ENCODE measurements around the gene CD74. TPM values are rescaled to one million over a fixed set of nuclear protein-coding genes. Genes with fewer than 3 reads are reported as not detected.

Gene CD74
- total RNA-seq, 2 experiments from 2014 or later: 251 to 254 TPM

DNA sequence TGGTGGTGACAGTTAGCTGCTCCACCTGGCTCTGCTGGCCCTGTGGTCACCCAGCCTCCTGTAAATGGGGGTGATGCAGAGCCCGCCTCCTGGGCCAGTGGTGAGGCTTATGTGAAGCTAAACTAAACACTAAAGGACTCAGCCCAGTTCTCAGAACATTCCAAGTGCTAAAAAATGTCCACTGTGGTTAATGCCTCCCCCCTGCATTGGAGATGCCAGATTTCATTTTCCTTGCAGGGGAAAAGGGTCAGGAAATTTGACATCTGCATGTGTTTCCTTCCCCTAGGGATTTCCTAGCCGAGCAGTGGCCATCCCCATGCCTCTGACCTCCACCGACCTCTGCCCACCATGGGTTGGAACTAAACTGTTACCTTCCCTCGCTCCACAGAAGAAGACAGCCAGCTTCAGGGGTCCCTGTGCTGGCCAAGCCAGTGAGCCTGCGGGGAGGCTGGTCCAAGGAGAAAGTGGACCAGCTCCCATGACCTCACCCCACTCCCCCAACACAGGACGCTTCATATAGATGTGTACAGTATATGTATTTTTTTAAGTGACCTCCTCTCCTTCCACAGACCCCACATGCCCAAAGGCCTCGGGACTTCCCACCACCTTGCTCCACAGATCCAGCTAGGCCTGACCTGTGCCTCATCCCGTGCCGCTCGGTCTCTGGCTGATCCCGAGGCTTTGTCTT lies 13.0 kb downstream of the CD74 start:
- no peak for DNase-seq
- H3K36me3 Mint-ChIP-seq: peaks cover 47% of the 10 kb centered on the region
- H3K4me1 Mint-ChIP-seq (ENCODE audit: low read depth): no peaks in the 10 kb centered on the region
- CTCF ChIA-PET: interaction anchor here (1.2 to 3.9 kb wide), 7 partner anchors 11 to 36 kb away, joined by 4 to 28 read pairs (median 10); partner anchors contain the start of gene CD74
- H3K27ac Mint-ChIP-seq: no peak overlapping the region
- H3K27me3 Mint-ChIP-seq: no peaks in the 10 kb centered on the region
- POLR2A ChIA-PET: interaction anchor here (1.0 to 1.1 kb wide), 2 partner anchors 9 to 12 kb away, joined by 3 to 5 read pairs; partner anchors contain the start of gene CD74
- no peaks in the 10 kb centered on the region for H3K9me3 Mint-ChIP-seq
- intact Hi-C loops (cut with micrococcal nuclease): no loop called here
- H3K4me3 Mint-ChIP-seq: no peak overlapping the region

GRCh38 chr5:150398722-150399523 lies 13.8 kb downstream of the CD74 start:
- Mint-ChIP-seq H3K36me3 (peaks cover 46% of the 10 kb centered on the region), H3K4me1 (ENCODE audit: low read depth) (no peaks in the 10 kb centered on the region)
- intact Hi-C loops (cut with micrococcal nuclease): loop anchor here (1.0 kb wide), 1 partner anchor 37 kb away; no protein-coding TSS in a partner anchor

DNA sequence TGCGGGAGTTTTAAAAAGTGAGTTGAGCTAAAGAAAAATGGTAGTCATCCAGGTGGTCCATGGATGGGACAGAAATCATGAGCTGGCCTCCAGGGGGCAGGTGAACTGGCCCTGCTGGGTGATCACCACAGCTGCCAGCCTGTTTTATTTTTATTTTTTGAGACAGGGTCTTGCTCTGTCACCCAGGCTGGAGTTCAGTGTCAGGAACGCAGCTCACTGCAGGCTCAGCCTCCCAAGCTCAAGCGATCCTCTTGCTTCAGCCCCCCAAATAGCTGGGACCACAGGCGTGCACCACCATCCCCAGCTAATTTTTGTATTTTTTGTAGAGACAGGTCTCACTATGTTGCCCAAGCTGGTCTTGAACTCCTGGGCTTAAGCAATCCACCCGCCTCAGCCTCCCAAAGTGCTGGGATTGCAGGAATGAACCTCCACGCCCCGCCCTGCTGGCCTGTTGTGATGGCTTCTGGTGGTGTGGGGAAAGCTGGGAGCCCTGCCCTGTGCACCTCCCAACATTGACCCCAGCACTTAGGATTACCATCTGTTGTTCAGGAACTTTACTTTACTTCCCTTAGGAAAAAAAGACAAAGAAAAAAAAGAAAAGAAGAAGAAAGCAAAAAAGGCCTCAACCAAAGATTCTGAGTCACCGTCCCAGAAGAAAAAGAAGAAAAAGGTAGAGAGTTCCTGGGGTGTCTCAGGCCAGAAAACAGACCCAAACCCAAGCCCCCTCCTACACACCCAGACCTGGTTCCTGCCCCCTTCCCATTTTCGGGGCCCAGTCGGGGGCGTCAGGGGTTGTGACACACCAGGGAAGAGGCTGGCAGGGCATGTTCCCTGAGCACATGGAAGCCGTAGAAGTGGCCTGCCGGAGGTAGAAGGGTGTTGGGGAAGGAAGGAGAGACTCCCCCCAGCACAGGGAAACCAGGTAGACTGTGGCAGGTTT lies 14.7 kb downstream of the CD74 start:
- POLR2A ChIA-PET: interaction anchor here (0.8 to 1.2 kb wide), 2 partner anchors 13 to 38 kb away, joined by 3 to 4 read pairs; no protein-coding TSS in a partner anchor
- Mint-ChIP-seq H3K36me3 (peaks cover 48% of the 10 kb centered on the region), H3K9me3 (no peaks in the 10 kb centered on the region), H3K4me1 (ENCODE audit: low read depth) (no peaks in the 10 kb centered on the region), H3K27me3 (no peaks in the 10 kb centered on the region), H3K27ac (no peak overlapping the region), H3K4me3 (no peak overlapping the region)
- intact Hi-C loops (cut with micrococcal nuclease): loop anchor here (1.0 kb wide), 1 partner anchor 38 kb away; no protein-coding TSS in a partner anchor
- CTCF ChIA-PET: interaction anchor here (0.7 to 3.9 kb wide), 12 partner anchors 13 to 52 kb away, joined by 3 to 28 read pairs (median 6); partner anchors contain the start of genes CD74 and RPS14
- no peak for DNase-seq

More at GRCh38 chr5:150398722-150399523, 13.8 kb downstream of the CD74 start:
- no peak overlapping the region for H3K27ac Mint-ChIP-seq
- no peaks in the 10 kb centered on the region for H3K9me3 Mint-ChIP-seq
- CTCF ChIA-PET: interaction anchor here (1.1 to 3.9 kb wide), 11 partner anchors 12 to 51 kb away, joined by 3 to 28 read pairs (median 6); partner anchors contain the start of genes CD74 and RPS14
- POLR2A ChIA-PET: interaction anchor here (0.8 to 1.1 kb wide), 3 partner anchors 8 to 37 kb away, joined by 3 to 5 read pairs (median 4); partner anchors contain the start of gene CD74
- no peak for DNase-seq
- no peak overlapping the region for H3K4me3 Mint-ChIP-seq
- H3K27me3 Mint-ChIP-seq: no peaks in the 10 kb centered on the region

GRCh38 chr5:150397146-150397781 lies 15.4 kb downstream of the CD74 start:
- no peak overlapping the region for H3K27ac Mint-ChIP-seq
- intact Hi-C loops (cut with micrococcal nuclease): no loop called here

GRCh38 chr5:150396267-150396666 lies 16.4 kb downstream of the CD74 start:
- no peaks in the 10 kb centered on the region for H3K4me1 Mint-ChIP-seq (ENCODE audit: low read depth)
- no peaks in the 10 kb centered on the region for H3K9me3 Mint-ChIP-seq
- no peaks in the 10 kb centered on the region for H3K27me3 Mint-ChIP-seq
- no peak overlapping the region for H3K27ac Mint-ChIP-seq
- CTCF ChIA-PET: interaction anchor here (0.8 to 3.9 kb wide), 2 partner anchors 39 to 42 kb away, joined by 4 to 28 read pairs; no protein-coding TSS in a partner anchor
- H3K36me3 Mint-ChIP-seq: peaks cover 46% of the 10 kb centered on the region
- H3K4me3 Mint-ChIP-seq: no peak overlapping the region
- POLR2A ChIA-PET: no interaction called here
- no peak for DNase-seq
- intact Hi-C loops (cut with micrococcal nuclease): no loop called here

More at GRCh38 chr5:150397146-150397781, 15.4 kb downstream of the CD74 start:
- Mint-ChIP-seq H3K27me3 (no peaks in the 10 kb centered on the region), H3K9me3 (no peaks in the 10 kb centered on the region), H3K4me3 (no peak overlapping the region), H3K36me3 (peaks cover 48% of the 10 kb centered on the region), H3K4me1 (ENCODE audit: low read depth) (no peaks in the 10 kb centered on the region)
- ChIA-PET CTCF (interaction anchor here (0.7 to 3.9 kb wide), 7 partner anchors 14 to 52 kb away, joined by 3 to 28 read pairs (median 6); partner anchors contain the start of genes CD74 and RPS14), POLR2A (interaction anchor here (1.2 kb wide), 1 partner anchor 14 kb away, joined by 3 read pairs; no protein-coding TSS in a partner anchor)
- no peak for DNase-seq

GRCh38 chr5:150395688-150395975 lies 17.1 kb downstream of the CD74 start:
- Mint-ChIP-seq H3K27me3 (no peaks in the 10 kb centered on the region), H3K4me1 (ENCODE audit: low read depth) (no peaks in the 10 kb centered on the region), H3K36me3 (peaks cover 47% of the 10 kb centered on the region), H3K4me3 (no peak overlapping the region), H3K9me3 (no peaks in the 10 kb centered on the region), H3K27ac (no peak overlapping the region)
- ChIA-PET CTCF (interaction anchor here (1.4 kb wide), 2 partner anchors 17 to 40 kb away, joined by 3 to 4 read pairs; partner anchors contain the start of gene CD74), POLR2A (no interaction called here)
- intact Hi-C loops (cut with micrococcal nuclease): no loop called here
- DNase-seq: no peak

DNA sequence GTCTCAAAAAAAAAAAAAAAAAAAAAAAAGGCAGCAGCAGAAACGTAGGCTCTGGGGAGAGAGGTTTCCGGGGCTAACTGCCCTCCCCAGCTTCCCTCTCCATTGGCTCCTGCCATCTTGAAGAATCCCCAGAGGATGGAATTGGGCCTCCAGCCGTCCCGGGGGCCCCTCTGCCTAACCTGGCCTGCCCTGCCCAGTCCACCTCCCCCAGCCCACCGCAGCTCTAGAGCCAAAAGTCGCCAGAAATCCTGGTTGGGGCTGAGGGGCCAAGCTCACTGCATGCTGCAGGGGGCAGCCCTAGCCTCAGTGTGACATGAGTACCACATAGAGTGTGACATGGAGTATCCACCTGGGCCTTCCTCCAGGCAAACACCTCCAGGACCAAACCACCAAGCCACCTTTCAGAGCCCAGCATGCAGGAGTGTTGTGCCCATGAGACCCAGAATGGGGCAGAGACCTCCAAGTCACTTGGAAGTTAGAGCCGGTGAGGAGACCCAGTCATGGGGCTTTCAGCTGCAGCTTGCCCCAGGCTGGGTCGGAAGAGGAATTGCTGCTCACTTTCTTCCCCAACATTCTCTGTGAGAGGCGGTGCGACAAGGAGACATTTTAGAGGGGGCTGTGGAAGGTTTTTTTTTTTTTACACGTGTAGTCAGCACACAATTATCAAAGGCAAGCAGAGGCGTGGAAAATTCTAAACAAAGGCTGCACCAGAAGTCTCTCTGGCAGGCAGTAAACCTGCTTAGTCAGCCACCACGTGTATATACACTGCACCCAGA lies 17.6 kb downstream of the CD74 start:
- no peaks in the 10 kb centered on the region for H3K4me1 Mint-ChIP-seq (ENCODE audit: low read depth)
- H3K4me3 Mint-ChIP-seq: no peak overlapping the region
- no peaks in the 10 kb centered on the region for H3K9me3 Mint-ChIP-seq
- DNase-seq: no peak
- peaks cover 43% of the 10 kb centered on the region for H3K36me3 Mint-ChIP-seq
- ChIA-PET CTCF (interaction anchor here (1.4 kb wide), 2 partner anchors 18 to 41 kb away, joined by 3 to 4 read pairs; partner anchors contain the start of gene CD74), POLR2A (no interaction called here)
- intact Hi-C loops (cut with micrococcal nuclease): no loop called here
- no peaks in the 10 kb centered on the region for H3K27me3 Mint-ChIP-seq
- peak overlapping the region; percentile 12 for H3K27ac Mint-ChIP-seq

DNA sequence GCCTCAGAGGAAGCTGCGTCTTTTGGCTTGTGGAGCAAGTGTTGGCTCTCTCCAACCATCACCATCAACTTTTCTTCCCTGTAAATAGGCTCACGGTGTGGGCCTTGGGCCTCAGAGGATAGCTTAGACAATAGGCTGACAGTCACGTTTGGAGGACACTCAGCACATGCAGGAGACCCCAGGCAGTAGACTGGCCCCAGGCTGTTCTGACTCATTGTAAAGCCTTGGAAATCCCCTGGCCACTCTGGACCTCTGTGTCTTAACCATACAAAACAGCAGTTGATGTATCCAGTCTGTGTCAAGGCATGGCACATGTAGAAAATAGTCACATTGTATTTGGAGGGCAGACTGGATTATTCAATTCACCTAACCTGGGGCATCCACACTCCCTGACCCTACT lies 18.6 kb downstream of the CD74 start:
- H3K4me3 Mint-ChIP-seq: no peak overlapping the region
- H3K9me3 Mint-ChIP-seq: no peaks in the 10 kb centered on the region
- H3K27me3 Mint-ChIP-seq: no peaks in the 10 kb centered on the region
- ChIA-PET POLR2A (no interaction called here), CTCF (interaction anchor here (1.4 kb wide), 2 partner anchors 19 to 42 kb away, joined by 3 to 4 read pairs; partner anchors contain the start of gene CD74)
- H3K36me3 Mint-ChIP-seq: peaks cover 42% of the 10 kb centered on the region
- intact Hi-C loops (cut with micrococcal nuclease): no loop called here
- peak overlapping the region; percentile 24 for H3K27ac Mint-ChIP-seq
- no peaks in the 10 kb centered on the region for H3K4me1 Mint-ChIP-seq (ENCODE audit: low read depth)
- DNase-seq: no peak

- no peak overlapping the region for H3K27ac Mint-ChIP-seq
- no peaks in the 10 kb centered on the region for H3K4me1 Mint-ChIP-seq (ENCODE audit: low read depth)
- CTCF ChIA-PET: no interaction called here
- H3K36me3 Mint-ChIP-seq: peaks cover 37% of the 10 kb centered on the region
- intact Hi-C loops (cut with micrococcal nuclease): no loop called here
- no peak overlapping the region for H3K4me3 Mint-ChIP-seq
- no peaks in the 10 kb centered on the region for H3K9me3 Mint-ChIP-seq
- POLR2A ChIA-PET: no interaction called here
- DNase-seq: no peak
- H3K27me3 Mint-ChIP-seq: no peaks in the 10 kb centered on the region
Observed at GRCh38 chr5:150393096-150393645, 19.5 kb downstream of the CD74 start.

DNA sequence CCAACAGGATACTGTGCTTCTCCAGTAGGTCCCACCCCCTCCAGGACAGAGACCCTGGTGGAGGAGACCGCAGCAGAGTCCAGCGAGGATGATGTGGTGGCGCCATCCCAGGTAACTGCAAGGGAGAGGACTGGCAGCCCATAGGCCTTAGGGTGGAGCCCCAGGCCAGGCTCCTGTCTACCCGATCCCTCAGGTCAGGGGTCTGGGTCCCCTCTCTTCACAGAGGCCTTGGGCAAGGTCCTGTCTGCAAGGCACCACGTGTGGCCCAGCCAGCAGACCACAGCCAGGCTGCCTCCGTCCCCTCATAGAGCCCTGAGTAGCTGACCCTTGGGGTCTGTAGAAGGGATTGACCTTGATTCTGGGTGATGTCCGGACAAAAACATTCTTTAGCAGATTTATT lies 20.0 kb downstream of the CD74 start:
- POLR2A ChIA-PET: no interaction called here
- Mint-ChIP-seq H3K4me3 (no peak overlapping the region), H3K9me3 (no peaks in the 10 kb centered on the region), H3K27me3 (no peaks in the 10 kb centered on the region), H3K36me3 (peaks cover 38% of the 10 kb centered on the region), H3K27ac (no peak overlapping the region), H3K4me1 (ENCODE audit: low read depth) (no peaks in the 10 kb centered on the region)
- intact Hi-C loops (cut with micrococcal nuclease): no loop called here
- DNase-seq: no peak
- CTCF ChIA-PET: no interaction called here

Data from activated CD4-positive, alpha-beta memory T cell treated with anti-CD3 and anti-CD28 coated beads for 36 hours (primary cell).